HepG2 (cell line): ENCODE measurements around the gene SGCD. TPM values are rescaled to one million over a fixed set of nuclear protein-coding genes. Genes with fewer than 3 reads are reported as not detected.

Experiments used
- ATAC-seq: fragments of 200-7000 bp; cut with Tn5 transposase; 3 replicates; pipeline ENCODE4 v1.9.1; 2020; ENCODE audit warnings: mild to moderate bottlenecking, moderate library complexity
- BruUV-seq: library from RNA; stranded (reverse); fragments of 400-500 nt; replicated peaks from 2 replicates; lab custom pipeline; 2021; lab: Mats Ljungman, UMichigan
- CTCF ChIA-PET: fragments of 300-600 bp; formaldehyde crosslinking; extraction: SDS; loops from one replicate; lab custom pipeline; 2021; ENCODE audit warnings: low total read pairs, inconsistent platforms, low intra/inter-chr PET ratio; lab: Yijun Ruan, JAX
- POLR2A ChIA-PET: fragments of 350-600 bp; sonication (Branson Sonifier 250); formaldehyde crosslinking; loops from one replicate; lab custom pipeline; 2020; ENCODE audit warnings: antibody characterized with exemption, inconsistent platforms; lab: Yijun Ruan, JAX
- DNase-seq: peaks from one replicate; pipeline ENCODE4 v3.0.0-alpha.2; 2015; ENCODE audit warnings: low spot score
- FAIRE-seq: peaks from 3 replicates; lab custom pipeline; 2011; peaks lifted over from hg19 to GRCh38; lab: Jason Lieb, UNC
- H2AFZ ChIP-seq: one replicate; pipeline ENCODE4 v1.6.1; 2011; ENCODE audit warnings: low read length, inconsistent platforms
- H3K27ac ChIP-seq: fragments of 300-600 bp; 3 replicates; pipeline ENCODE4 v1.8.0; 2011; ENCODE audit warnings: mixed run types, mild to moderate bottlenecking, mixed read lengths, low read length, inconsistent platforms; ENCODE audit not compliant: insufficient read depth; ENCODE audit errors: extremely low read length
- H3K27me3 ChIP-seq, 2 experiments: fragments of 200-600 bp in 1 of 2; 2 replicates in 1 of 2; 3 replicates in 1 of 2; pipeline versions ENCODE4 v1.6.0 to v1.8.0; 2011; ENCODE audit warnings: low read length in 2 of 2, mild to moderate bottlenecking in 2 of 2, moderate library complexity in 2 of 2, inconsistent platforms in 1 of 2; ENCODE audit not compliant: insufficient read depth in 2 of 2, control insufficient read depth in 1 of 2
- H3K36me3 ChIP-seq, 2 experiments: fragments of 200-600 bp in 1 of 2; replicated peaks in 1 of 2; 2 replicates in 1 of 2; 3 replicates in 1 of 2; pipeline versions ENCODE4 v1.5.1 to v1.8.0; 2011; ENCODE audit warnings: low read length in 2 of 2, inconsistent platforms in 1 of 2; ENCODE audit not compliant: insufficient read depth in 2 of 2, control insufficient read depth in 1 of 2
- H3K4me1 ChIP-seq: 2 replicates; pipeline ENCODE4 v1.5.1; 2012; ENCODE audit warnings: low read length, inconsistent platforms; ENCODE audit not compliant: insufficient read depth
- H3K4me2 ChIP-seq: 2 replicates; pipeline ENCODE4 v1.6.0; 2011; ENCODE audit warnings: low read depth, low read length, inconsistent platforms
- H3K4me3 ChIP-seq, 3 experiments: fragments of 200-600 bp in 1 of 3; sonication (generic), shearing (Covaris generic) in 1 of 3; replicated peaks in 1 of 3; 2 replicates each; pipeline ENCODE4 v1.5.1; 2011 to 2016; ENCODE audit warnings: low read length in 3 of 3, inconsistent platforms in 2 of 3, low read depth in 2 of 3, mild to moderate bottlenecking in 2 of 3, control low read depth in 1 of 3, mixed read lengths in 1 of 3; ENCODE audit not compliant: insufficient read depth in 1 of 3
- H3K79me2 ChIP-seq: one replicate; pipeline ENCODE4 v1.6.1; 2011; ENCODE audit warnings: low read length, inconsistent platforms; ENCODE audit not compliant: insufficient read depth
- H3K9ac ChIP-seq: 2 replicates; pipeline ENCODE4 v1.6.0; 2011; ENCODE audit warnings: mild to moderate bottlenecking, low read depth, low read length, inconsistent platforms; ENCODE audit not compliant: insufficient read depth
- H3K9me3 ChIP-seq: 2 replicates; pipeline ENCODE4 v1.5.1; 2012; ENCODE audit warnings: mild to moderate bottlenecking, low read length
- H4K20me1 ChIP-seq: 2 replicates; pipeline ENCODE4 v1.6.0; 2011; ENCODE audit warnings: inconsistent platforms, mild to moderate bottlenecking, low read length, moderate library complexity; ENCODE audit not compliant: insufficient read depth
- CBX1 ChIP-seq: IDR thresholded peaks from one replicate; pipeline ENCODE4 v1.6.1; 2016; ENCODE audit warnings: antibody characterized with exemption, low read depth
- CREB3 ChIP-seq: sonication (generic); formaldehyde crosslinking; IDR thresholded peaks from 2 replicates; pipeline ENCODE4 v1.5.0; 2020; ENCODE audit warnings: missing genetic modification reagents
- ETV5 ChIP-seq: IDR thresholded peaks from 2 replicates; pipeline ENCODE4 v1.6.1; 2018; ENCODE audit warnings: missing biosample characterization, missing genetic modification reagents, inconsistent platforms, borderline replicate concordance
- JUND ChIP-seq: sonication (generic); formaldehyde crosslinking; IDR thresholded peaks from 2 replicates; pipeline ENCODE4 v1.8.0; 2022; ENCODE audit warnings: mild to moderate bottlenecking, missing genetic modification reagents
- MTA1 ChIP-seq: sonication (generic); formaldehyde crosslinking; IDR thresholded peaks from 2 replicates; pipeline ENCODE4 v1.4.0; 2020; ENCODE audit warnings: missing genetic modification reagents, mild to moderate bottlenecking, borderline replicate concordance
- PRDM15 ChIP-seq: sonication (generic); formaldehyde crosslinking; IDR thresholded peaks from 2 replicates; pipeline ENCODE4 v1.4.0; 2020; ENCODE audit warnings: missing genetic modification reagents
- PRMT3 ChIP-seq: sonication (generic); formaldehyde crosslinking; IDR thresholded peaks from 2 replicates; pipeline ENCODE4 v1.8.1; 2022; ENCODE audit warnings: low read depth, mild to moderate bottlenecking, moderate library complexity, missing genetic modification reagents, borderline replicate concordance
- SMYD3 ChIP-seq: sonication (generic); formaldehyde crosslinking; IDR thresholded peaks from 2 replicates; pipeline ENCODE4 v1.8.1; 2023; ENCODE audit warnings: mild to moderate bottlenecking, missing genetic modification reagents
- SUZ12 ChIP-seq: fragments of 150-350 bp; IDR thresholded peaks from 2 replicates; pipeline ENCODE4 v1.6.1; 2014; ENCODE audit warnings: low read depth, low read length
- THAP11 ChIP-seq: IDR thresholded peaks from 2 replicates; pipeline ENCODE4 v1.6.1; 2016; ENCODE audit warnings: missing biosample characterization, missing genetic modification reagents
- ZBTB42 ChIP-seq: sonication (generic); formaldehyde crosslinking; IDR thresholded peaks from 2 replicates; pipeline ENCODE4 v1.5.0; 2020; ENCODE audit warnings: mild to moderate bottlenecking, missing genetic modification reagents
- ZIK1 ChIP-seq: sonication (generic); formaldehyde crosslinking; IDR thresholded peaks from 2 replicates; pipeline ENCODE4 v1.5.0; 2020; ENCODE audit warnings: mild to moderate bottlenecking, low read depth, missing genetic modification reagents, borderline replicate concordance
- ZNF33A ChIP-seq: sonication (generic); formaldehyde crosslinking; IDR thresholded peaks from 2 replicates; pipeline ENCODE4 v1.5.1; 2020; ENCODE audit warnings: missing genetic modification reagents, mild to moderate bottlenecking, moderate library complexity, borderline replicate concordance
- ZNF562 ChIP-seq: sonication (generic); formaldehyde crosslinking; IDR thresholded peaks from 2 replicates; pipeline ENCODE4 v1.8.0; 2022; ENCODE audit warnings: missing genetic modification reagents, borderline replicate concordance
- ZNF572 ChIP-seq: sonication (generic); formaldehyde crosslinking; IDR thresholded peaks from 2 replicates; pipeline ENCODE4 v1.5.1; 2020; ENCODE audit warnings: mild to moderate bottlenecking, missing genetic modification reagents
- ZNF766 ChIP-seq: sonication (generic); formaldehyde crosslinking; IDR thresholded peaks from 2 replicates; pipeline ENCODE4 v1.5.0; 2020; ENCODE audit warnings: missing genetic modification reagents, borderline replicate concordance
- ZSCAN25 ChIP-seq: sonication (generic); formaldehyde crosslinking; IDR thresholded peaks from 2 replicates; pipeline ENCODE4 v1.8.0; 2022; ENCODE audit warnings: mild to moderate bottlenecking, missing genetic modification reagents
- WGBS: methylation state at CpG from one replicate; pipeline ENCODE4 v1.1.6; 2017; ENCODE audit warnings: low lambda C conversion rate; 5-methylcytosine and 5-hydroxymethylcytosine counted together
- in situ Hi-C: cut with HindIII; loops from 2 replicates; pipeline ENCODE4 v1.10.0; 2017; ENCODE audit warnings: low pct_unique_long_range_greater_than_20kb; ENCODE audit not compliant: extremely low pct_ligation_motif_present
- intact Hi-C: fragments of 100-400 bp; cut with micrococcal nuclease; formaldehyde crosslinking; loops from one replicate; pipeline ENCODE4 v1.10.0; 2022; ENCODE audit not compliant: unreplicated experiment
- polyA plus RNA-seq, 8 experiments: library from polyadenylated mRNA; depleted of rRNA in 3 of 8; stranded (reverse) in 7 of 8; unstranded in 1 of 8; fragments of >200 nt; fragmentation: Illumina TruSeq in 4 of 8; extraction: Trizol in 4 of 8; gene quantifications; 2 replicates each; pipeline versions ENCODE4 v1.2.1 to v1.2.3, GENCODE V29; 2011 to 2016; ENCODE audit warnings: low read depth in 4 of 8, missing spikeins in 1 of 8, mixed read lengths in 1 of 8; ENCODE audit not compliant: insufficient read depth in 1 of 8
- total RNA-seq, 5 experiments: library from RNA; depleted of rRNA; stranded (reverse); fragments of >200 nt; fragmentation: Illumina TruSeq; extraction: Trizol; gene quantifications; 2 replicates each; pipeline ENCODE4 v1.2.3, GENCODE V29; 2016; ENCODE audit warnings: low read depth in 1 of 5

SGCD gene
- total and polyA plus RNA-seq, 2 of the 13 experiments (the other 11 are each of a cell fraction or from before 2014, with no cell fraction given): not detected

GRCh38 chr5:156528673-156529072 is 201.7 kb downstream of the SGCD start:
- H3K36me3 ChIP-seq: no peaks in the 10 kb centered on the region
- FAIRE-seq (no peak), ATAC-seq (no peak), DNase-seq (no peak)
- H3K27me3 ChIP-seq: no peaks in the 10 kb centered on the region; a peak in 1 of 5 replicates
- H3K79me2 ChIP-seq: no peaks in the 10 kb centered on the region
- H3K4me3 ChIP-seq: no peak overlapping the region
- TF ChIP-seq THAP11 (CRISPR knock-in tag) (no peak), ZNF572 (CRISPR knock-in tag) (no peak), ETV5 (CRISPR knock-in tag) (no peak), JUND (CRISPR knock-in tag) (no peak), PRMT3 (CRISPR knock-in tag) (no peak), MTA1 (CRISPR knock-in tag) (no peak), ZSCAN25 (CRISPR knock-in tag) (no peak), SUZ12 (no peak), ZNF562 (CRISPR knock-in tag) (no peak), SMYD3 (CRISPR knock-in tag) (no peak), ZNF766 (no peak)
- no peaks in the 10 kb centered on the region for H3K9me3 ChIP-seq
- H3K27ac ChIP-seq: no peak overlapping the region
- WGBS: 46% methylated on average over 1 of the region's 1 CpG
- H3K4me1 ChIP-seq: no peaks in the 10 kb centered on the region
- no peak overlapping the region for H3K9ac ChIP-seq
- ChIA-PET CTCF (no interaction called here), POLR2A (no interaction called here)
- in situ Hi-C loops: no loop called here
- no peak overlapping the region for H3K4me2 ChIP-seq
- intact Hi-C loops: no loop called here
- no peaks in the 10 kb centered on the region for H4K20me1 ChIP-seq
- no TSS peak for BruUV-seq
- H2AFZ ChIP-seq: no peak overlapping the region

GRCh38 chr5:156529892-156530291 is 202.9 kb downstream of the SGCD start:
- intact Hi-C loops: no loop called here
- Histone ChIP-seq H3K4me2 (no peak overlapping the region), H3K27ac (no peak overlapping the region), H3K27me3 (no peaks in the 10 kb centered on the region; a peak in 1 of 5 replicates), H3K79me2 (no peaks in the 10 kb centered on the region), H3K36me3 (no peaks in the 10 kb centered on the region), H3K4me3 (no peak overlapping the region), H3K9me3 (no peaks in the 10 kb centered on the region), H2AFZ (no peak overlapping the region), H3K9ac (no peak overlapping the region), H3K4me1 (no peaks in the 10 kb centered on the region), H4K20me1 (no peaks in the 10 kb centered on the region)
- DNase-seq: no peak
- ChIA-PET CTCF (no interaction called here), POLR2A (no interaction called here)
- in situ Hi-C loops: no loop called here
- no peak for ATAC-seq
- FAIRE-seq: no peak
- no TSS peak for BruUV-seq
- 11% methylated on average over 1 of the region's 1 CpG for WGBS
- no peak for TF ChIP-seq ZIK1 (CRISPR knock-in tag)
- no peak for TF ChIP-seq ZNF33A (CRISPR knock-in tag)
- TF ChIP-seq CBX1: no peak
- TF ChIP-seq CREB3: no peak
- no peak for TF ChIP-seq ZBTB42
- no peak for TF ChIP-seq PRDM15 (CRISPR knock-in tag)
